ENCODE measurements around the gene ANO2. TPM values are rescaled to one million over a fixed set of nuclear protein-coding genes. Genes with fewer than 3 reads are reported as not detected.

ANO2 gene
- polyA plus RNA-seq, 4 donors: 0.31 to 6.2 TPM; not detected in 2

DNA sequence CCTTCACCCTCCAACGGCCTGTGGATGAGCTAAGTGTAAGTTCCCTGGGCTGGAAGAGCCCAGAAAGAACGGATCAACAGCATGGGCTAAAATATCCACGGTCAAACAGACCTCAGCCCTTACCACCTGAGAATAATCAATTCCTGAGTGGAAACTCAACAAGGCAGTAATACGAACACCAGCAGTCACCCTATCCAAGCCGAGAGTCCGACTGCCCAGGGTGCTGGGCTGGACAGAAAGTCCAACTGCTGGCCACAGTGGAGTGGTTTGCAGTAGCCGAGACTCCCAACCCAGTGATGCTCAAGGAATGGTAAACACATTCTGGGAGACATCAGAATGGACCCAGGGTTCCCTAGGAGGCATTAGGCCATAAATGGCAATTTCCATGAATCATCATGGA, 36.8 kb downstream of the ANO2 start:
- Histone ChIP-seq H3K27ac (ENCODE audit: low read depth in 1 of 3, low read length in 2 of 3) (no peak overlapping the region), H3K4me1 (ENCODE audit: control insufficient read depth in 3 of 3, insufficient read depth in 2 of 3, low read depth in 1 of 3, low read length in 2 of 3) (no peaks in the 10 kb centered on the region), H3K36me3 (ENCODE audit: control insufficient read depth in 3 of 3, insufficient read depth in 2 of 3, low read depth in 1 of 3, low read length in 3 of 3) (no peaks in the 10 kb centered on the region), H3K9me3 (ENCODE audit: control insufficient read depth in 2 of 2, insufficient read depth in 1 of 2, low read depth in 1 of 2, low read length in 1 of 2) (no peaks in the 10 kb centered on the region), H3K4me3 (ENCODE audit: low read depth in 1 of 3, low read length in 3 of 3) (no peak overlapping the region), H3K27me3 (ENCODE audit: control insufficient read depth in 3 of 3, insufficient read depth in 3 of 3, low read length in 3 of 3) (peaks cover 0 to 3% (median 3%) of the 10 kb centered on the region in 3 donors)
- FAIRE-seq (no peak), DNase-seq (no peak)
- 76 to 80% (median 77%) methylated on average over 7 of the region's 7 CpGs for WGBS, 3 donors

DNA sequence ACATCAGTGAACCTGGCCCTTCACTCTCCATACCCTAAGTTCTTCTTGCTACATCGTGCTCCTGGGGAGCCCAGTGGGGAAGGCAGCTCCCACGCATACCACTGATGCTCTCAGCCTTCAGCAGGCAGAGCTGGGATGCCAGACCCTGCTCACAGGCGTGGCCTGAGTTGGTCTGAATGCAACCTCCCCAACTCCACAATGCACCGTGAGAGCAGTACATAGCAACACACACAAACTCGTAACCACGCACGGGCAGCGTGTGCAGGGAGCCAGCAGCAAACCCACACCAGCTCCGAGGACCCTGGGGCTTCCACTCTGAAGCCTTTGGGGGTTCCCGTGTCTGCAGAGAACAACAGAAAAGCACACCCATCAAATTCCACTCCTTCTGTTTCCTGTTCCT, 37.3 kb downstream of the ANO2 start:
- WGBS, 3 donors: 63 to 65% (median 63%) methylated on average over 10 of the region's 10 CpGs
- H3K4me3 ChIP-seq (ENCODE audit: low read depth in 1 of 3, low read length in 3 of 3): no peak overlapping the region
- no peak for FAIRE-seq

GRCh38 chr12:5905757-5906156, 39.3 kb downstream of the ANO2 start:
- DNase-seq: no peak
- Histone ChIP-seq H3K4me1 (ENCODE audit: control insufficient read depth in 3 of 3, insufficient read depth in 2 of 3, low read depth in 1 of 3, low read length in 2 of 3) (no peaks in the 10 kb centered on the region), H3K36me3 (ENCODE audit: control insufficient read depth in 3 of 3, insufficient read depth in 2 of 3, low read depth in 1 of 3, low read length in 3 of 3) (no peaks in the 10 kb centered on the region), H3K27ac (ENCODE audit: low read depth in 1 of 3, low read length in 2 of 3) (no peak overlapping the region), H3K4me3 (ENCODE audit: low read depth in 1 of 3, low read length in 3 of 3) (no peak overlapping the region), H3K27me3 (ENCODE audit: control insufficient read depth in 3 of 3, insufficient read depth in 3 of 3, low read length in 3 of 3) (peaks cover 0 to 5% (median 3%) of the 10 kb centered on the region in 3 donors), H3K9me3 (ENCODE audit: control insufficient read depth in 2 of 2, insufficient read depth in 1 of 2, low read depth in 1 of 2, low read length in 1 of 2) (no peaks in the 10 kb centered on the region)
- no peak for FAIRE-seq
- 83 to 91% (median 91%) methylated on average over 4 of the region's 4 CpGs for WGBS, 3 donors

More for the DNA sequence above, 37.3 kb downstream of the ANO2 start:
- Histone ChIP-seq H3K27ac (ENCODE audit: low read depth in 1 of 3, low read length in 2 of 3) (no peak overlapping the region), H3K36me3 (ENCODE audit: control insufficient read depth in 3 of 3, insufficient read depth in 2 of 3, low read depth in 1 of 3, low read length in 3 of 3) (no peaks in the 10 kb centered on the region), H3K27me3 (ENCODE audit: control insufficient read depth in 3 of 3, insufficient read depth in 3 of 3, low read length in 3 of 3) (peaks cover 0 to 3% (median 3%) of the 10 kb centered on the region in 3 donors), H3K4me1 (ENCODE audit: control insufficient read depth in 3 of 3, insufficient read depth in 2 of 3, low read depth in 1 of 3, low read length in 2 of 3) (no peaks in the 10 kb centered on the region), H3K9me3 (ENCODE audit: control insufficient read depth in 2 of 2, insufficient read depth in 1 of 2, low read depth in 1 of 2, low read length in 1 of 2) (no peaks in the 10 kb centered on the region)
- DNase-seq: no peak

GRCh38 chr12:5904969-5905368, 40.1 kb downstream of the ANO2 start:
- H3K4me3 ChIP-seq (ENCODE audit: low read depth in 1 of 3, low read length in 3 of 3): no peak overlapping the region
- H3K27ac ChIP-seq (ENCODE audit: low read depth in 1 of 3, low read length in 2 of 3): no peak overlapping the region
- DNase-seq (no peak), FAIRE-seq (no peak)
- H3K4me1 ChIP-seq (ENCODE audit: control insufficient read depth in 3 of 3, insufficient read depth in 2 of 3, low read depth in 1 of 3, low read length in 2 of 3): no peaks in the 10 kb centered on the region
- 44 to 71% (median 51%) methylated on average over 6 of the region's 6 CpGs for WGBS, 3 donors
- H3K27me3 ChIP-seq (ENCODE audit: control insufficient read depth in 3 of 3, insufficient read depth in 3 of 3, low read length in 3 of 3): peaks cover 0 to 6% (median 3%) of the 10 kb centered on the region in 3 donors
- H3K9me3 ChIP-seq (ENCODE audit: control insufficient read depth in 2 of 2, insufficient read depth in 1 of 2, low read depth in 1 of 2, low read length in 1 of 2): no peaks in the 10 kb centered on the region
- no peaks in the 10 kb centered on the region for H3K36me3 ChIP-seq (ENCODE audit: control insufficient read depth in 3 of 3, insufficient read depth in 2 of 3, low read depth in 1 of 3, low read length in 3 of 3)

DNA sequence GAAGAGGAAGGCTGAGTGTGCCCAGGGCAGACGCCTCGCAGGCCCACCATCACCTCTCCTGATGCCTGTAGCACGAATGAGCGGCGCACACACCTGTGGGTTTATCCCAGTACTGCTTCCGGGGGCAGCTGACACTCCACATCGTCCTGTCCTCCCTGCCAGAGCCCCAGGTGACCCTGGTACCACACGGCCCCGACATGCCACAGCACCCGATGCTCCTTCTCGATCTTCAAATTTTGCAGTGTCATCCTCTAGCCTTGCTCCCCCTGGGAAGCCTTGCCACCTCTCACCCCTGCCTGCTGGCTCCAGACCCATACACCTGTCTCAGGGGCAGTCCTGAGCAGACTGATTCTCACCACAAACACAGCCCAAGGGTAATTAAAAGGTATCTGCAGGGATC, 40.6 kb downstream of the ANO2 start:
- no peak overlapping the region for H3K27ac ChIP-seq (ENCODE audit: low read depth in 1 of 3, low read length in 2 of 3)
- DNase-seq (no peak), FAIRE-seq (no peak)
- no peaks in the 10 kb centered on the region for H3K36me3 ChIP-seq (ENCODE audit: control insufficient read depth in 3 of 3, insufficient read depth in 2 of 3, low read depth in 1 of 3, low read length in 3 of 3)
- 81 to 84% (median 83%) methylated on average over 11 of the region's 11 CpGs for WGBS, 3 donors
- H3K9me3 ChIP-seq (ENCODE audit: control insufficient read depth in 2 of 2, insufficient read depth in 1 of 2, low read depth in 1 of 2, low read length in 1 of 2): no peaks in the 10 kb centered on the region
- peaks cover 0 to 3% (median 3%) of the 10 kb centered on the region in 3 donors for H3K27me3 ChIP-seq (ENCODE audit: control insufficient read depth in 3 of 3, insufficient read depth in 3 of 3, low read length in 3 of 3)
- H3K4me3 ChIP-seq (ENCODE audit: low read depth in 1 of 3, low read length in 3 of 3): no peak overlapping the region
- H3K4me1 ChIP-seq (ENCODE audit: control insufficient read depth in 3 of 3, insufficient read depth in 2 of 3, low read depth in 1 of 3, low read length in 2 of 3): no peaks in the 10 kb centered on the region

DNA sequence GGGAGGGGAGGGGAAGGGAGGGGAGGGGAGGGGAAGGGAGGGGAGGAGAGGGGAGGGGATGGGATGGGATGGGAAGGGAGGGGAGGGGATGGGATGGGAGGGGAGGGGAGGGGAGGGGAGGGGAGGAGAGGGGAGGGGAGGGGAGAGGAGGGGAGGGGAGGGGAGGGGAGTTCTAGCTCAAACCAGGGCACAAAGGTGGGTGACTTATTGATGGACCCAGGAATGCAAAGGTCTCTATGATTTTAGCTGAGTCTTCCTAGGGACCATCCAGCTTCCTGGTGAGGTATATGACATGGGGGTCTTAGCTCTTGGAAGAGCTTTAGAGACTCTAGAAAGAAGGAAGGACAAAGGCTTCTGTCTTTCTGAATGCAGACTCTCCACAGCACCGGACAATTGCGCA, 42.3 kb downstream of the ANO2 start:
- no peak overlapping the region for H3K27ac ChIP-seq (ENCODE audit: low read depth in 1 of 3, low read length in 2 of 3)
- no peaks in the 10 kb centered on the region for H3K36me3 ChIP-seq (ENCODE audit: control insufficient read depth in 3 of 3, insufficient read depth in 2 of 3, low read depth in 1 of 3, low read length in 3 of 3)
- H3K27me3 ChIP-seq (ENCODE audit: control insufficient read depth in 3 of 3, insufficient read depth in 3 of 3, low read length in 3 of 3): peaks cover 0 to 2% (median 0%) of the 10 kb centered on the region in 3 donors
- H3K4me1 ChIP-seq (ENCODE audit: control insufficient read depth in 3 of 3, insufficient read depth in 2 of 3, low read depth in 1 of 3, low read length in 2 of 3): no peaks in the 10 kb centered on the region
- DNase-seq (no peak), FAIRE-seq (no peak)
- H3K4me3 ChIP-seq (ENCODE audit: low read depth in 1 of 3, low read length in 3 of 3): no peak overlapping the region
- no peaks in the 10 kb centered on the region for H3K9me3 ChIP-seq (ENCODE audit: control insufficient read depth in 2 of 2, insufficient read depth in 1 of 2, low read depth in 1 of 2, low read length in 1 of 2)
- 97 to 98% (median 98%) methylated on average over 2 of the region's 2 CpGs for WGBS, 3 donors

DNA sequence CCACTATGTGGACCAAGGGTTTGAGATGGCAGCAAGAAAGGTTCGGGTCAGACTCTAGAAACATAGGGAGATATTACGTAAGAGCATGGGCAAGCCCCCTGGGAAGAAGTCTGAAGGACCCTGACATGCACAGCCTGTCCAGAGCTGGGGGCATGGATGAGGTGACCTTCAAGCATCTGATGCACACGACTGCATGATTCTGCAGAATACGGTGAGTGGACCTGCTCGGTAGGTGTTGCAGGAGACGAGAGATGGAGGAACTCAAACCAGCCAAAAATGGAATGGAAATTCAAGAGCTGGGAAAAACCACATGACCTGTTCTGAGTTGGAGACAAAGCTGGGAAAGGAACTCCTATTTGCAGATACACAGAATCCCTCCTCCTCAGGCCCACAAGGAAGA, 43.6 kb downstream of the ANO2 start:
- Histone ChIP-seq H3K4me3 (ENCODE audit: low read depth in 1 of 3, low read length in 3 of 3) (no peak overlapping the region), H3K27ac (ENCODE audit: low read depth in 1 of 3, low read length in 2 of 3) (no peak overlapping the region), H3K27me3 (ENCODE audit: control insufficient read depth in 3 of 3, insufficient read depth in 3 of 3, low read length in 3 of 3) (peaks cover 0 to 3% (median 2%) of the 10 kb centered on the region in 3 donors), H3K4me1 (ENCODE audit: control insufficient read depth in 3 of 3, insufficient read depth in 2 of 3, low read depth in 1 of 3, low read length in 2 of 3) (no peaks in the 10 kb centered on the region), H3K36me3 (ENCODE audit: control insufficient read depth in 3 of 3, insufficient read depth in 2 of 3, low read depth in 1 of 3, low read length in 3 of 3) (no peaks in the 10 kb centered on the region), H3K9me3 (ENCODE audit: control insufficient read depth in 2 of 2, insufficient read depth in 1 of 2, low read depth in 1 of 2, low read length in 1 of 2) (no peaks in the 10 kb centered on the region)
- WGBS, 3 donors: 91 to 92% (median 91%) methylated on average over 6 of the region's 6 CpGs
- DNase-seq: no peak
- FAIRE-seq: no peak

- peaks cover 0 to 3% (median 2%) of the 10 kb centered on the region in 3 donors for H3K27me3 ChIP-seq (ENCODE audit: control insufficient read depth in 3 of 3, insufficient read depth in 3 of 3, low read length in 3 of 3)
- no peak for FAIRE-seq
- 55 to 67% (median 60%) methylated on average over 15 of the region's 15 CpGs for WGBS, 3 donors
- no peaks in the 10 kb centered on the region for H3K36me3 ChIP-seq (ENCODE audit: control insufficient read depth in 3 of 3, insufficient read depth in 2 of 3, low read depth in 1 of 3, low read length in 3 of 3)
- no peaks in the 10 kb centered on the region for H3K9me3 ChIP-seq (ENCODE audit: control insufficient read depth in 2 of 2, insufficient read depth in 1 of 2, low read depth in 1 of 2, low read length in 1 of 2)
- no peak overlapping the region for H3K4me3 ChIP-seq (ENCODE audit: low read depth in 1 of 3, low read length in 3 of 3)
- no peak for DNase-seq
- H3K4me1 ChIP-seq (ENCODE audit: control insufficient read depth in 3 of 3, insufficient read depth in 2 of 3, low read depth in 1 of 3, low read length in 2 of 3): no peaks in the 10 kb centered on the region
- no peak overlapping the region for H3K27ac ChIP-seq (ENCODE audit: low read depth in 1 of 3, low read length in 2 of 3)
Observed at GRCh38 chr12:5900533-5901205, 44.4 kb downstream of the ANO2 start.

DNA sequence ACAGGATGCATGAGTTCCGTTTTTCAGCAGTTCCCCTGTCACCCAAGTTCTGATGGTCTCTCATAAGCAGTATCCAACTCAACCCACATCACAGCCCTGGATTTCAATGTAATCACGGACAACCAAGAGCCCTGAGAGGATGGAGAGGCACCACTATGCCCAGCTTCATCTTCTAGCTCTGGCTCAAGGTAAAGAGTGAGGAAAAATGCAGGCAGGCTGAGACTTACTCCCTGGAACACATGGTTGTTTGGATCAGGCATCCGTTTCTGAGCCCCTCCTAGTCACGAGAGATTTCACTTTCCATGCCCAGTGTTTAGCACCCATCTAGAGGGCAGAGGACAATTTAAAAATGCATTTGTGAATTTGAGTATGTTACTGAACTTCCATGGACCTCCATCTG, 45.0 kb downstream of the ANO2 start:
- no peaks in the 10 kb centered on the region for H3K36me3 ChIP-seq (ENCODE audit: control insufficient read depth in 3 of 3, insufficient read depth in 2 of 3, low read depth in 1 of 3, low read length in 3 of 3)
- 38 to 53% (median 48%) methylated on average over 4 of the region's 4 CpGs for WGBS, 3 donors

More for the DNA sequence above, 45.0 kb downstream of the ANO2 start:
- H3K9me3 ChIP-seq (ENCODE audit: control insufficient read depth in 2 of 2, insufficient read depth in 1 of 2, low read depth in 1 of 2, low read length in 1 of 2): no peaks in the 10 kb centered on the region
- H3K27ac ChIP-seq (ENCODE audit: low read depth in 1 of 3, low read length in 2 of 3): no peak overlapping the region
- no peak overlapping the region for H3K4me3 ChIP-seq (ENCODE audit: low read depth in 1 of 3, low read length in 3 of 3)
- FAIRE-seq (no peak), DNase-seq (no peak)
- H3K27me3 ChIP-seq (ENCODE audit: control insufficient read depth in 3 of 3, insufficient read depth in 3 of 3, low read length in 3 of 3): peaks cover 0 to 3% (median 2%) of the 10 kb centered on the region in 3 donors
- no peaks in the 10 kb centered on the region for H3K4me1 ChIP-seq (ENCODE audit: control insufficient read depth in 3 of 3, insufficient read depth in 2 of 3, low read depth in 1 of 3, low read length in 2 of 3)

All from small intestine (tissue), 7 donors.